Neuronal stem cell (in vitro differentiated cells): ENCODE results near the gene CDH6.

ENCODE experiments used
- DNase-seq: peaks from one replicate; pipeline ENCODE4 v3.0.0-alpha.2; 2013; ENCODE audit warnings: low spot score
- H2AFZ ChIP-seq: one replicate; pipeline ENCODE4 v1.6.1; 2013; ENCODE audit warnings: mild to moderate bottlenecking, low read length, inconsistent platforms
- H2AK5ac ChIP-seq: 2 replicates; pipeline ENCODE4 v1.6.1; 2013; ENCODE audit warnings: low read depth, mild to moderate bottlenecking, inconsistent platforms, low read length, moderate library complexity, mixed read lengths
- H2BK120ac ChIP-seq: 2 replicates; pipeline ENCODE4 v1.6.1; 2013; ENCODE audit warnings: low read depth, mild to moderate bottlenecking, inconsistent platforms, low read length, moderate library complexity, mixed read lengths
- H2BK12ac ChIP-seq: one replicate; pipeline ENCODE4 v1.6.1; 2013; ENCODE audit warnings: low read length, inconsistent platforms
- H2BK15ac ChIP-seq: 2 replicates; pipeline ENCODE4 v1.6.1; 2013; ENCODE audit warnings: mild to moderate bottlenecking, low read length, inconsistent platforms, mixed read lengths
- H2BK5ac ChIP-seq: one replicate; pipeline ENCODE4 v1.6.1; 2013; ENCODE audit warnings: inconsistent platforms, mild to moderate bottlenecking, low read length, moderate library complexity
- H3K14ac ChIP-seq: one replicate; pipeline ENCODE4 v1.6.1; 2013; ENCODE audit warnings: low read length, inconsistent platforms
- H3K18ac ChIP-seq: 2 replicates; pipeline ENCODE4 v1.6.1; 2013; ENCODE audit warnings: low read length, inconsistent platforms
- H3K23ac ChIP-seq: 2 replicates; pipeline ENCODE4 v1.6.1; 2013; ENCODE audit warnings: low read depth, mild to moderate bottlenecking, mixed read lengths, low read length, inconsistent platforms; ENCODE audit not compliant: poor library complexity
- H3K27ac ChIP-seq: replicated peaks from 3 replicates; pipeline ENCODE4 v1.5.1; 2013; ENCODE audit warnings: low read length, inconsistent platforms
- H3K27me3 ChIP-seq, 3 experiments: 2 replicates each; pipeline ENCODE4 v1.6.1; 2013; ENCODE audit warnings: low read length in 3 of 3, mild to moderate bottlenecking in 2 of 3, inconsistent platforms in 1 of 3, low read depth in 1 of 3, mixed read lengths in 1 of 3, moderate library complexity in 1 of 3; ENCODE audit not compliant: control insufficient read depth in 3 of 3, insufficient read depth in 3 of 3
- H3K36me3 ChIP-seq, 2 donors: replicated peaks in 1 of 2; 2 replicates each; pipeline ENCODE4 v1.6.1; 2013; ENCODE audit warnings: low read length in 2 of 2; ENCODE audit not compliant: control insufficient read depth in 2 of 2, insufficient read depth in 2 of 2
- H3K4ac ChIP-seq: 2 replicates; pipeline ENCODE4 v1.6.1; 2013; ENCODE audit warnings: inconsistent platforms, mild to moderate bottlenecking, low read length, moderate library complexity
- H3K4me1 ChIP-seq, 2 donors: 1 replicate in 1 of 2; 2 replicates in 1 of 2; pipeline ENCODE4 v1.6.1; 2013; ENCODE audit warnings: low read length in 2 of 2, low read depth in 1 of 2; ENCODE audit not compliant: control insufficient read depth in 2 of 2, insufficient read depth in 1 of 2
- H3K4me2 ChIP-seq: one replicate; pipeline ENCODE4 v1.6.1; 2013; ENCODE audit warnings: mild to moderate bottlenecking, low read length, inconsistent platforms; ENCODE audit not compliant: insufficient read depth, poor library complexity, severe bottlenecking
- H3K4me3 ChIP-seq, 2 donors: 2 replicates each; pipeline ENCODE4 v1.5.1; 2013; ENCODE audit warnings: low read length in 2 of 2, mild to moderate bottlenecking in 2 of 2, inconsistent platforms in 1 of 2, moderate library complexity in 1 of 2
- H3K79me1 ChIP-seq: one replicate; pipeline ENCODE4 v1.6.1; 2013; ENCODE audit warnings: low read depth, mild to moderate bottlenecking, inconsistent platforms, low read length, moderate library complexity
- H3K9ac ChIP-seq: one replicate; pipeline ENCODE4 v1.6.1; 2013; ENCODE audit warnings: mild to moderate bottlenecking, low read depth, low read length, inconsistent platforms; ENCODE audit not compliant: poor library complexity
- H3K9me3 ChIP-seq, 2 donors: replicated peaks in 1 of 2; 2 replicates each; pipeline versions ENCODE3 to v1.6.1; 2013; ENCODE audit warnings: low read length in 2 of 2, mild to moderate bottlenecking in 2 of 2, inconsistent platforms in 1 of 2, low read depth in 1 of 2, mixed read lengths in 1 of 2, moderate library complexity in 1 of 2; ENCODE audit not compliant: control insufficient read depth in 2 of 2, insufficient read depth in 1 of 2
- H4K8ac ChIP-seq: one replicate; pipeline ENCODE4 v1.6.1; 2013; ENCODE audit warnings: low read depth, mild to moderate bottlenecking, inconsistent platforms, low read length, moderate library complexity
- H4K91ac ChIP-seq: one replicate; pipeline ENCODE4 v1.6.1; 2013; ENCODE audit warnings: low read length, low read depth, mild to moderate bottlenecking, inconsistent platforms; ENCODE audit not compliant: poor library complexity
- WGBS, 2 donors: extraction: QIAGEN DNeasy Blood & Tissue Kit; methylation state at CpG; one replicate each; pipeline ENCODE4 v1.1.7; 2013; ENCODE audit warnings: missing lambda C conversion rate in 2 of 2, mixed read lengths in 1 of 2; ENCODE audit not compliant: insufficient read length in 2 of 2, insufficient replicate concordance in 1 of 2; ENCODE audit errors: extremely low coverage in 2 of 2; 5-methylcytosine and 5-hydroxymethylcytosine counted together

Gene CDH6

DNA sequence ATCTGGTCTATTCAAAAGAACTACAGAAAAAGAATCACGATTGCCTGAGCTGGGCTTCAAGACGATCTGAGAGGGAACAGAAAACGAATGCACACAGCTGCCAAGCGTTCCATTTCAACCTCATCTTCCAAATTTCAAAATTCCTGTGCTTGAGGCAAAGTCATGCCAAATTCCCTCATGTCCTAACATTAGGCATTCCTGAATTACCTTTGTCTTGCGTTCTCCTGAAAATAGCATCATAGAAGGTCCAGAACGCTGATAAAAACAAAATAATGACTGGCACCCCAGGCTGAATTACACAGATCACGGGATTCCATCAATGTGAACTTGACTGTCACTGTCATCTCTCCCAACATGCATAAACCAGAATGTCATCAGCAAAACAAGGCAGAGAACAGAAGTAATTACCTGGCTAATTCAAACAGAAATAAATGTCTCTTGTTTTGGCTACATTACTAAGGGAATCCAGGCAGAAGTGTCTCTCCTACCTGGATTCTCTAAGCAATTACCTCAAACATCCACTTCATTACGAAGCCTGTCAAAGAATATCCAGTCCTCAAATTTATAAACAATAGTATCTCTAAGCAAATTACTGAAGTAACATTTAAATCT lies 12.0 kb upstream of the CDH6 start:
- H3K9ac ChIP-seq: no peak overlapping the region
- H4K8ac ChIP-seq: no peak overlapping the region
- H3K4me1 ChIP-seq: no peaks in the 10 kb centered on the region
- no peak overlapping the region for H2BK5ac ChIP-seq
- no peaks in the 10 kb centered on the region for H3K27me3 ChIP-seq
- DNase-seq: no peak
- no peak overlapping the region for H3K4ac ChIP-seq
- H3K36me3 ChIP-seq: no peaks in the 10 kb centered on the region
- no peaks in the 10 kb centered on the region for H3K79me1 ChIP-seq
- H2BK120ac ChIP-seq: no peak overlapping the region
- H3K4me3 ChIP-seq: no peak overlapping the region
- H2BK12ac ChIP-seq: no peak overlapping the region
- no peak overlapping the region for H2AFZ ChIP-seq
- no peak overlapping the region for H3K14ac ChIP-seq
- H3K27ac ChIP-seq: no peak overlapping the region
- H2AK5ac ChIP-seq: no peak overlapping the region
- no peak overlapping the region for H3K4me2 ChIP-seq
- H2BK15ac ChIP-seq: no peak overlapping the region
- no CpG with 5 or more reads among the region's 8 CpGs for WGBS, 2 donors
- H3K18ac ChIP-seq: no peak overlapping the region
- no peak overlapping the region for H4K91ac ChIP-seq
- no peak overlapping the region for H3K23ac ChIP-seq
- H3K9me3 ChIP-seq: peaks cover 0 to 14% of the 10 kb centered on the region in 2 donors

DNA sequence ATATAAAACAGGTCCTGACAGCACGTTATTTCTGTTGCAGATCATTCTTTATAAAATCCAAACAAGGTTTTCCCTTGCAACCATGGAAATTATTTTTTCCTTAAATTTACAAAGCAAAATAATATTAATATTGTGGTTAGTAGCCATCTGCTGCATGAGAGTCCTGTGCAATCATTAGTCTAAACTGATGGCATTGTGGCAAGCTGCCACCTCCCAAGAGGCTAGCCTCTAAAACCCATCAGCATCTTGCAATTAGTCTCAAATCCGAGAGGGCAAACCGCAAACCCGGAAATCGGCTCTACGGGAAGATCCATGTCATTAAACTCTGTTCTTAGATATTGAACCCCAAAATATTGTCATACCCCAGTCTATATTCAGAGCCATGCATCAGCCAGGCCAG lies 11.3 kb upstream of the CDH6 start:
- Histone ChIP-seq H3K79me1 (no peaks in the 10 kb centered on the region), H3K9me3 (peaks cover 0 to 9% of the 10 kb centered on the region in 2 donors), H3K18ac (no peak overlapping the region), H3K36me3 (no peaks in the 10 kb centered on the region), H3K27me3 (no peaks in the 10 kb centered on the region), H2BK5ac (no peak overlapping the region), H3K14ac (no peak overlapping the region), H4K8ac (no peak overlapping the region), H3K4me1 (no peaks in the 10 kb centered on the region), H2BK120ac (no peak overlapping the region), H3K4ac (no peak overlapping the region), H2BK15ac (no peak overlapping the region), H2AK5ac (no peak overlapping the region), H3K27ac (no peak overlapping the region), H3K9ac (no peak overlapping the region), H3K23ac (no peak overlapping the region), H2AFZ (no peak overlapping the region), H3K4me3 (no peak overlapping the region), H3K4me2 (no peak overlapping the region), H2BK12ac (no peak overlapping the region), H4K91ac (no peak overlapping the region)
- WGBS, 2 donors: no CpG with 5 or more reads among the region's 6 CpGs
- no peak for DNase-seq

DNA sequence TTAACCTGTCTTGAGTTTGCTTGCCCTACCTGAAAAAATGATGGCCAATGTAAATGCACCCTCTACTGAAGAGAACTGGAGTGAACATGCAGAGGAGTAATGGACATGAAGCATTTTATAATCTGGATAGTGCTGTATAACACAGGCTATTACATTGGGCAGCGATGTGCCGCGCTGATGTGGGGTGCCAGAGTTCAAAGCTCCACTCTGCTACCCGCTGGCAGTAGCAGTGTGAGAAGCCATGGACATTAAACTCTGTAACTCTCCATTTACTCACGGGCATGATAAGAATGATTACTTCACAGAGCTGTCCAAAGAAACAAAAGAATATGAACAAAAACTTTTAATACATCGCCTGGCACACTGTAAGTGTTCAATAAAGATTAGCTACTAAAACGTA lies 7.5 kb upstream of the CDH6 start:
- H3K4ac ChIP-seq: no peak overlapping the region
- WGBS, 2 donors: no CpG with 5 or more reads among the region's 7 CpGs

DNA sequence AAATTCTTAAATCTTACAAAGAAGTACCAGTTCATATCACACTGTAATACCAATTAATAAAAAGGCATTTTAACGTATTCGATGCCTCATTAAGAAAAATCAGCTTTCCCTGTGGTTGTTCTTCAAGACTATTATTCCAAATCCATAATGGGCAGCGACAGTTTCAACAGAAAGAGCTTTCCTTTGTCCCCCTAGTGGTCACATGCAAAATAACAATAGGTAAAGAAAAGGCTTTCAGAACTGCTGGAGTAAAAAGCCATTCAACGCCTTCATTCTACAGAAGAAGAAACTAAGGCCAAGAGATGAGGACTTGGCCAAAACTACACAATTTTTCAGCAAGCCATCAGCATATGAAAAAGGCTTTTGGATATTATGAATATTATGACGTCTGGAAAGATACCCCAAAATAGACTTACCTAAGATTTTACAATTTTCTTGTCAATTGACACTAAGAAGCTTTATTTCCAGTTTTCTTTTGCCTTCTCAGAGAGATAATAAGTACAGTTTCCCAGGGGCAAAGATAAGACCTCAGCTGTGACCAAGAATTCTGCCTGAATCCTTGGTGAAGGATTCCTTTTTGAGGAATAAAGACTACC lies 6.7 kb upstream of the CDH6 start:
- Histone ChIP-seq H2AK5ac (no peak overlapping the region), H3K4ac (no peak overlapping the region), H3K9me3 (no peaks in the 10 kb centered on the region), H3K4me1 (no peaks in the 10 kb centered on the region), H2AFZ (no peak overlapping the region), H3K14ac (no peak overlapping the region), H3K79me1 (no peaks in the 10 kb centered on the region), H2BK5ac (no peak overlapping the region), H4K91ac (no peak overlapping the region), H3K27me3 (peaks cover 0 to 8% (median 0%) of the 10 kb centered on the region in 3 experiments), H3K9ac (no peak overlapping the region), H3K23ac (no peak overlapping the region), H3K4me3 (no peak overlapping the region), H2BK12ac (no peak overlapping the region), H2BK120ac (no peak overlapping the region), H3K27ac (no peak overlapping the region), H3K18ac (no peak overlapping the region), H4K8ac (no peak overlapping the region), H3K36me3 (no peaks in the 10 kb centered on the region), H3K4me2 (no peak overlapping the region), H2BK15ac (no peak overlapping the region)
- peak; percentile 44 for DNase-seq
- no CpG with 5 or more reads among the region's 5 CpGs for WGBS, 2 donors

More for the DNA sequence above, 7.5 kb upstream of the CDH6 start:
- Histone ChIP-seq H4K8ac (no peak overlapping the region), H2BK5ac (no peak overlapping the region), H3K79me1 (no peaks in the 10 kb centered on the region), H3K23ac (no peak overlapping the region), H3K27ac (no peak overlapping the region), H3K4me2 (no peak overlapping the region), H2BK120ac (no peak overlapping the region), H2AFZ (no peak overlapping the region), H4K91ac (no peak overlapping the region), H2BK12ac (no peak overlapping the region), H3K9me3 (no peaks in the 10 kb centered on the region), H3K4me1 (no peaks in the 10 kb centered on the region), H3K14ac (no peak overlapping the region), H2BK15ac (no peak overlapping the region), H3K9ac (no peak overlapping the region), H3K36me3 (no peaks in the 10 kb centered on the region), H3K4me3 (no peak overlapping the region), H2AK5ac (no peak overlapping the region), H3K27me3 (peaks cover 0 to under 1% (median 0%) of the 10 kb centered on the region in 3 experiments), H3K18ac (no peak overlapping the region)
- DNase-seq: no peak
